Measurements from ENCODE around the gene RABGAP1L.
"Not testable (repeated sequence)": the region's sequence is repeated elsewhere in the genome, so short reads cannot be mapped to it uniquely, and the experiment has no call there.

Gene RABGAP1L

DNA sequence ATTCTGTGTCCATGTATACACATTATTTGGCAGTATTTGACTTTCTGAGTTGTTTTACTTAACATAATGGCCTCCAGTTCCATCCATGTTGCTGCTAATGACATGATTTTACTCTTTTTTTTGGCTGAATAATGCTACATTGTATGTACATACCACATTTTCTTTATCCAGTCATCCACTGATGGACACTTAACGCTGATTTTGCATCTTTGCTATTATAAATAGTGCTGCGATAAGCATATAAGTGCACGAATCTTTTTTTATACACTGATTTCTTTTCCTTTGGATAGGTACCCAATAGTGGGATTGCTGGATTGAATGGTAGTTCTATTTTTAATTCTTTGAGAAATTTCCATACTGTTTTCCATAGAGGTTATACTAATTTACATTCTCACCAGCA lies 544.0 kb downstream of the RABGAP1L start:
- no peak overlapping the region for H3K4me3 ChIP-seq (ENCODE audit: low read depth, low read length)
- DNase-seq (ENCODE audit: low read depth) = no peak
- TF ChIP-seq, protein P1, sequence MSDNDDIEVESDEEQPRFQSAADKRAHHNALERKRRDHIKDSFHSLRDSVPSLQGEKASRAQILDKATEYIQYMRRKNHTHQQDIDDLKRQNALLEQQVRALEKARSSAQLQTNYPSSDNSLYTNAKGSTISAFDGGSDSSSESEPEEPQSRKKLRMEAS (IDR thresholded peaks at IDR 0.05; ENCODE audit: low read depth, low read length) = no peak
- TF ChIP-seq CTCF (IDR thresholded peaks at IDR 0.05; ENCODE audit: low read depth, low read length) (no peak), POLR2A (IDR thresholded peaks at IDR 0.05; ENCODE audit: extremely low read depth, insufficient read length) (no peak), MYC (IDR thresholded peaks at IDR 0.05; ENCODE audit: low read depth, low read length) (no peak)

DNA sequence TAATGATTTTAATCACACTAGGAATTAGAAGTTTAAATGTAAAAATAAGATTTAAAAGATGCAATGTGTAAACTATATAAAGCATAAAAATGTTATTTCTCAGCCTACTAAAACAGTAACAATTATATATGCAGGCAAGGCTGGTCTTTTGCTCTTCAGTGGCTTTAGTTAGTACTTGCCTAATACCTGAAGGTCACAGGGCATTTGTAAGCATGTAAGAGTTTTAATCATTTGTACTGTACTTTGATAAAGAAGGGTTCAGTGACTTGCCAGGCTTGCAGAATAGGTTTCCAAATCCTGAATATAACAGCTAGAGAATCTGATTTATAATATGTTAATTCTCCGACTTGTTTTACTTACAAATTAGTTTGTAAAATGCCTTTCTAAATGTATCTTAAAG lies 545.0 kb downstream of the RABGAP1L start:
- DNase-seq (ENCODE audit: low read depth) = no peak
- no peak overlapping the region for H3K4me3 ChIP-seq (ENCODE audit: low read depth, low read length)
- TF ChIP-seq CTCF (IDR thresholded peaks at IDR 0.05; ENCODE audit: low read depth, low read length) = no peak
- TF ChIP-seq MYC (IDR thresholded peaks at IDR 0.05; ENCODE audit: low read depth, low read length) = no peak
- TF ChIP-seq, protein P1 (IDR thresholded peaks at IDR 0.05; ENCODE audit: low read depth, low read length) = no peak
- no peak for TF ChIP-seq POLR2A (IDR thresholded peaks at IDR 0.05; ENCODE audit: extremely low read depth, insufficient read length)

GRCh38 chr1:174710868-174711845 lies 551.8 kb downstream of the RABGAP1L start:
- no peak for DNase-seq (ENCODE audit: low read depth)
- no peak overlapping the region for H3K4me3 ChIP-seq (ENCODE audit: low read depth, low read length)
- TF ChIP-seq POLR2A (IDR thresholded peaks at IDR 0.05; ENCODE audit: extremely low read depth, insufficient read length) (no peak), MYC (IDR thresholded peaks at IDR 0.05; ENCODE audit: low read depth, low read length) (no peak)
- TF ChIP-seq, protein P1 (IDR thresholded peaks at IDR 0.05; ENCODE audit: low read depth, low read length) = no peak

DNA sequence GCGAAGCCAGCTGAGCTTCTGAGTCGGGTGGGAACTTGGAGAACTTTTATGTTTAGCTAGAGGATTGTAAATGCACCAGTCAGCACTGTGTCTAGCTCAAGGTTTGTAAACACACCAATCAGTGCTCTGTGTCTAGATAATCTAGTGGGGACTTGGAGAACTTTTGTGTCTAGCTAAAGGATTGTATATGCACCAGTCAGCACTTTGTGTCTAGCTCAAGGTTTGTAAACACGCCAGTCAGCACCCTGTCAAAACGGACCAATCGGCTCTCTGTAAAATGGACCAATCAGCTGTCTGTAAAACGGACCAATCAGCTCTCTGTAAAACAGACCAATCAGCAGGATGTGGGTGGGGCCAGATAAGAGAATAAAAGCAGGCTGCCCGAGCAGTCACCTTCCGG lies 552.5 kb downstream of the RABGAP1L start:
- not testable (repeated sequence) for DNase-seq (ENCODE audit: low read depth); H3K4me3 ChIP-seq (ENCODE audit: low read depth, low read length)

DNA sequence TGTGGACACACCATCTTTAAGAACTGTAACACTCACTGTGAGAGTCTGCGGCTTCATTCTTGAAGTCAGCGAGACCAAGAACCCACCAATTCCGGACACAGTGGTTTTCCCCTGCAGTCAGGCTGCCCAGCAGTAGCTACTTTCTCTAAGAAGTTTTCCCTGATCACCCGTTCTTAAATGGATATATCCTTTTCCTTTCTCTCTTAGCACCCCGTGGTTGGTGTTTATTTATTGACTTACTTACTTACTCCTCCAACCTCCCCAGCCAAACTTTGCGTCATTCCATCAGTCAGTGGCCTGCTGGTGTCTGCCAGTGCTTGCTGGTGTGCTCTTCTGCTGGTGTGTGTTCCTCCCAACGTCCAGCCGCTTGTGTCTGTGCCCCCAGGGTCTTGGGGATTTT lies 553.2 kb downstream of the RABGAP1L start:
- H3K4me3 ChIP-seq (ENCODE audit: low read depth, low read length) = no peak overlapping the region
- no peak for DNase-seq (ENCODE audit: low read depth)
- TF ChIP-seq CTCF (IDR thresholded peaks at IDR 0.05; ENCODE audit: low read depth, low read length) = no peak
- no peak for TF ChIP-seq POLR2A (IDR thresholded peaks at IDR 0.05; ENCODE audit: extremely low read depth, insufficient read length)
- TF ChIP-seq MYC (IDR thresholded peaks at IDR 0.05; ENCODE audit: low read depth, low read length) = no peak
- TF ChIP-seq, protein P1 (IDR thresholded peaks at IDR 0.05; ENCODE audit: low read depth, low read length) = no peak

GRCh38 chr1:174713796-174714195 lies 554.5 kb downstream of the RABGAP1L start:
- TF ChIP-seq MYC (IDR thresholded peaks at IDR 0.05; ENCODE audit: low read depth, low read length) = no peak
- TF ChIP-seq POLR2A (IDR thresholded peaks at IDR 0.05; ENCODE audit: extremely low read depth, insufficient read length) = no peak
- TF ChIP-seq CTCF (IDR thresholded peaks at IDR 0.05; ENCODE audit: low read depth, low read length) = no peak
- TF ChIP-seq, protein P1 (IDR thresholded peaks at IDR 0.05; ENCODE audit: low read depth, low read length) = no peak
- DNase-seq (ENCODE audit: low read depth) = no peak
- no peak overlapping the region for H3K4me3 ChIP-seq (ENCODE audit: low read depth, low read length)
